Measurements from ENCODE around the gene SPATA17.
"Not testable (repeated sequence)": the region's sequence is repeated elsewhere in the genome, so short reads cannot be mapped to it uniquely, and the experiment has no call there.

SPATA17 gene

DNA sequence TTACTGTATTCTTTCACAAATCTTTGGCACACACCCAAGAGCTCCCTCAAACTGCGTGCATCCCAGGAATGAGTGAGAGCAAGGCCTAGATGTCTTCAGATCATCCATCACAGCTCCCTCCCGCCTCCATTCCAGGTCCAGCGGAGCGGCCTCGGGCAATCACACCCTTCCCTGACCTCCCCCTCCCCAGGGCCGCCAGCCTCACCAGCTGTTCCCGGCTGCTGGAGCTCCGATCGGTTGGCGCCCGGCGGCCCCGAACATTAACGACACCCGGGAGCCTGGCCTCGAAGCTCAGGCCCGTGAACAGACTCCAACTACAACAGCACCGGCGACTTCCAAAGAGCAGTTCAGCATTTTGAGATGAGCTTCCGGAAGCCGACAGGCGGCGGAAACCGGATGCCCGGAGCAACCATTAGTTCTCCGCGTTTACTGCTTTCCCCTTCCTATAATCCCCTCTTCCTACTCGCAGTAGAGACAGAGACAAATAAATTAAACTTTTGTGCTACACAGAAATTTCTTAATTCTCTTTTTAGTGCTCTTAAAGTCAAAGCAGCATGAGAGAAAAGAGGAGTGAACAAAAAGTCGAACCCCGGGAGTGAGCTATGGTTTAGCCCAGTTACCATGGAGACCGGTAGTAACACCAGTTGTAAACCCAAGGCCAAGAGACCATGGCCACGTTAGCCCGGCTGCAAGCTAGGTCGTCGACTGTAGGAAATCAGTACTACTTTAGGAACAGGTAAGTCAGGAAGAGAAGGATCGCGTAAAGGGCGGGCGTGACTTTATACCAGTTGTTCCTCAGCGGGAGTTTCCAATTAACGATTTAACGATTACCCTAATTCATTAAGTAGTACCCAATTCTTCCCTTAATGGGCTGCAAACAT, at the start of gene SPATA17, which contains the start of gene GPATCH2:
Gene SPATA17, plus strand, starts transcription at position 634 of the 881 bp plus-strand sequence. Its CDS starts 35 bp downstream, at position 669.
Gene GPATCH2, minus strand, starts transcription at position 380 of the 881 bp plus-strand sequence. Its CDS starts 119 bp downstream, at position 261.
- in situ Hi-C loops (cut with HindIII; ENCODE audit: low sequenced_read_pairs) = no loop called here

DNA sequence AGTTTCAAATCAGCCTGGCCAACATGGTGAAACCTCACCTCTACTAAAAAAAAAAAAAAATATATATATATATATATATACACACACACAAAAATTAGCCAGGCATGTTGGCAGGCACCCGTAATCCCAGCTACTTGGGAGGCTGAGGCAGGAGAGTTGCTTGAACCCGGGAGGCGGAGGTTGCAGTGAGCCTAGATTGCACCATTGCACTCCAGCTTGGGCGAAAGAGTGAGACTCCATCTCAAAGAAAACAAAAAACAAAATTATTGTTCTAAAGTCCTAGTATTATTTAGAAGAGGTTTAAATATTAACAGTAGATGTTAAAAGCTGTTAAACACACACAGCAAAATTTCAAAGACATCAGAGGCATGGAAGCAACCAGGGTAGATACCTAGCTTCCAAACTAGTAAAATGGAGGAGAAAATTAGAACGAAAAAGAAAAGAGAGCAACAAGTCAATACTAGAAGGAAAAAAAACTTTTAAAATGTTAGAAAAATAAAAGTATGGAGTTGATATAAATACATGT, 46.8 kb upstream of the SPATA17 start:
- in situ Hi-C loops (cut with HindIII; ENCODE audit: low sequenced_read_pairs) = not testable (repeated sequence)

DNA sequence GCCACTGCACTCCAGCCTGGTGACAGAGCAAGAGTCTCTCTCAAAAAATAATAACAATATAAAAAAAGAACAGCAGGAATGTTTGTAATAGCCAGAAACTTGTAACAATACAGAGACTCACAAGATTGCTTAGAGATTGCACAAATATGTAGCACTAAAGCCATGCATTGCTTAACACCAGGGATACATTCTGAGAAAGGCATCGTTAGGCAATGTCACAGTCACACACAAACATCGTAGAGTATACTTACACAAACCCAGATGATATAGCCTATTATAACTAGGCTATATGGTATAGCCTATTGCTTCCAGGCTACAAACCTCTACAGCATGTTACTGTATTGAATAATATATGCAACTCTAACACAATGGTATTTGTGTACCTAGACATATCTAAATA, 45.6 kb upstream of the SPATA17 start:
- in situ Hi-C loops (cut with HindIII; ENCODE audit: low sequenced_read_pairs) = no loop called here

GRCh38 chr1:217586586-217586985, 44.6 kb upstream of the SPATA17 start:
- in situ Hi-C loops (cut with HindIII; ENCODE audit: low sequenced_read_pairs) = no loop called here

DNA sequence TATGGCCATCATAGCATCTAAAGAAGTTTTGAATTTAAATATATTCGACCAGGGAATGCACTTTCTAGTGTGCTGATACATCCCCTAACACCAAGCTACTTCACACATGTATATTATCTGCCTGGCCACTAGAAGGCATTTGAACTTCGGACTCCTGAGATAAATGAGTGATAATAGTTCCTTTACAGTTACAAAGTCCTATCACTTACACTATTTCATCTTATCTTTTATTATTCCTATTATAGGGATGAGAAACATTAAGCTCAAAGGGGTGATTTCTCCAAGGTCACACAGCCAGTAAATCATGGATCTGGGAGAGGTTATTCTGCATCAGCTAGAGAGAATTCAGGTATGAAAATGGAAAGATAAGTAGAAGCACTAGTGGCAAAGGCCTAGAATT, 40.5 kb upstream of the SPATA17 start:
- in situ Hi-C loops (cut with HindIII; ENCODE audit: low sequenced_read_pairs) = no loop called here

GRCh38 chr1:217599154-217599553, 32.0 kb upstream of the SPATA17 start:
- in situ Hi-C loops (cut with HindIII; ENCODE audit: low sequenced_read_pairs) = no loop called here

DNA sequence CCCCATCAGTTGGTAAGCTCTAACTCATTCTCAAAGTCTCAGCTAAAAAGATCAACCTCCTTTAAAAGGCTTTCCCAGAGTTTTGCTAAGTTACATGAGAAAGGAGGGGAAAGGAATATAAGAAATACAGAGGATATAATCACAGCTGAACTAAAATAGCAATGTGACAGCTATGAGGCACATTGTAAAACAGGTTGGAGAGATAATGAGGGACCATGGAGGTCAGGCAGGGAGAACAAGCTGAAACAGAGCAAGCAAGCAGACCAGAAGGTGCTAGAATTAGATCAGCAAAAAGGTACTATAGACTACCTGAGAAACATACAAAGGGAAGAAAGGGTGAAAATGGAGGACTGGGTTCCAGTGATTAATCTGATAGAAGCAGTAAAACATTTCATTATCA, 28.8 kb upstream of the SPATA17 start:
- in situ Hi-C loops (cut with HindIII; ENCODE audit: low sequenced_read_pairs) = no loop called here

GRCh38 chr1:217605390-217605789, 25.8 kb upstream of the SPATA17 start:
- in situ Hi-C loops (cut with HindIII; ENCODE audit: low sequenced_read_pairs) = no loop called here

DNA sequence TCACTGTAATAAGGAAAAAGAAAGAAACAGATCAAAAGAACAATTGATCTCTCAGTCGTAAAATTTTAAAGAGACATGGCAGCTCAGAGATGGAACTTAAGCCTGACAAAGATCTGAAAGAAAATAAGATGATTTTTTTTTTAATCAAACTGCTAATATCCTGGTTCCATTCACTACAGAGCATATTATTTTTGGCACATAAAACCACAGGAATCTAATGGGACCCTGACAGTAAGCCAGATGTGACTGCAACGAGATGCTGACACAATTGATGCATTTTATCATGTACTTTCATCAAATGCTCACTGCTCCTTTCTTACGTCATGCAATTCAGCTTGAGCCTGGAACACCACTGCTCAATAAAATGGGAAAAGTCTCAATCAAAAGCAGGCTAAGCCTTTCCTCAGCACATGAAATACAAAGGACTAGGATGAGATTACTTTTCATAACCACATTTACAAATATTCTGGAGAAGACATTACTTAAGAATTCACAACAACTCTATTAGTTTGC, 16.9 kb upstream of the SPATA17 start:
- in situ Hi-C loops (cut with HindIII; ENCODE audit: low sequenced_read_pairs) = no loop called here

DNA sequence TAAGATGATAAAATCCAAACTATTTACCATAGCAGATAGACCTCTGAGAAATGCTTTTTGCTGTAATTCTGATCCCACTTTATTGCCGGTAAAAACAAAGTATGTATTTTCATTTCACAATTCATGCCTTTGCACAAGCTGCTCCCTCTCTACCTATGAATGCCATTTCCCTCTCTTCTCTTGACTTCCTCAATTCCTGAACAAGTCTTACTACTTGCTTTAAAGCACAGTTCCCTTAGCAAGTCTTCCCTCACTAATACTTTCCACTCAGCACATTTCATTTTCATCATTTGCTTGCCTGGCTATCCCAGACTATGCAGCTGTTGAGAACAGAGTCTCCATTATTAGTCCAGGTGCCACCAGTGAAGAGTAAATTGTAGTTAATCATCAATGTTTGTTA, 14.0 kb upstream of the SPATA17 start:
- in situ Hi-C loops (cut with HindIII; ENCODE audit: low sequenced_read_pairs) = no loop called here

GRCh38 chr1:217620814-217621213, 10.3 kb upstream of the SPATA17 start:
- in situ Hi-C loops (cut with HindIII; ENCODE audit: low sequenced_read_pairs) = no loop called here

DNA sequence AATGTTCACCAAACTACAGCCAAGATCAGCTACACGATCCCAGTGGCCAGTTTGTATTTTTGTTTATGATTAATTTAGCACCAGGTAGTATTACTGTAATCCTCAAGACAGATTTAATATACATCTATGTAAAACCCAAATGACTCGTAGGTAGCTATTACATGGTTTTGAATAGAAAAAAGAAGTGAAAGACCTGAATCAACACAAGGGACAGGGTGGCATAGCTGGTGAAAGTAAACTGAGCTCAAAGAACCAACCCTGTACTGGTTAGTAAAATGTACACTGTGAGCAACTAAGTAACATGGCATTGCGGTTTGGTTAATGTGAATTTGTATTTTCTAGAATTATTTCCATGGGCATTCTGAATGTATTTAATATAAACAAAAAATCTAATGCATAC, 9.1 kb upstream of the SPATA17 start:
- in situ Hi-C loops (cut with HindIII; ENCODE audit: low sequenced_read_pairs) = no loop called here

GRCh38 chr1:217626321-217626720, 4.8 kb upstream of the SPATA17 start:
- in situ Hi-C loops (cut with HindIII; ENCODE audit: low sequenced_read_pairs) = no loop called here

DNA sequence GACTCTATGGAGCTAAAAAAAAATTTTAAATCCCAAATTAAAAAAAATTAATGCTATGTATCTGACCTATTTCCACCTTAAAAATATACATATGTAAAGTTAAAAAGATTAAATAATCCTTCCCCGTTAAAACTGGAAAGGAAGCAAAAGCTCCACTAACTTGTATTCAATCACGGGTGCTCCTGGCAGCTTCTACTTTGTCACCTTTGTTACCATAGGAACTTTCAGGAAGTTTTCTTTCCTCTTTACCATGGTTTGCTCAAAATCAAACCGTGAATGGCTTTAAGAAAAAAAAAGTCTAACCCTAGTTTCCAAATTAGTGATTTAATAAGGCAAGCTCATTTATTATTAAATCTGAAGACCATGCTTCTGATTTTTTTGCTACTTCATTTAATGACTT, 3.7 kb upstream of the SPATA17 start:
- in situ Hi-C loops (cut with HindIII; ENCODE audit: low sequenced_read_pairs) = no loop called here

DNA sequence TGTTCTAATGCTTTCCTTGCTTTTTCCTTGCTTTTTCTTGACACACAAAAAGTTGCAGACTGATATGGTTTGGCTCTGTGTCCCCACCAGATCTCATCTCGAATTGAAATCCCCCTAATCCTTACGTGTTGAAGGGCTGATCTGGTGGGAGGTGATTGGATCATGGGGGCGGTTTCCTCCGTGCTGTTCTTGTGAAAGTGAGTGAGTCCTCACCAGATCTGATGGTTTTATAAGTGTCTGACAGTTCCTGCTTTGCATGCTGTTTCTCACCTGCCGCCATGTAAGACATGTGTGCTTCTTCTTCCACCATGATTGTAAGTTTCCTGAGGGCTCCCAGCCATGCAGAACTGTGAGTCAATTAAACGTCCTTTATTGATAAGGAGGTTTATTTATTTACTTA, 11.3 kb downstream of the SPATA17 start:
- in situ Hi-C loops (cut with HindIII; ENCODE audit: low sequenced_read_pairs) = no loop called here

- in situ Hi-C loops (cut with HindIII; ENCODE audit: low sequenced_read_pairs) = no loop called here
Measured at GRCh38 chr1:217647791-217648190, 16.6 kb downstream of the SPATA17 start.

GRCh38 chr1:217650674-217651073, 19.5 kb downstream of the SPATA17 start:
- in situ Hi-C loops (cut with HindIII; ENCODE audit: low sequenced_read_pairs) = no loop called here

DNA sequence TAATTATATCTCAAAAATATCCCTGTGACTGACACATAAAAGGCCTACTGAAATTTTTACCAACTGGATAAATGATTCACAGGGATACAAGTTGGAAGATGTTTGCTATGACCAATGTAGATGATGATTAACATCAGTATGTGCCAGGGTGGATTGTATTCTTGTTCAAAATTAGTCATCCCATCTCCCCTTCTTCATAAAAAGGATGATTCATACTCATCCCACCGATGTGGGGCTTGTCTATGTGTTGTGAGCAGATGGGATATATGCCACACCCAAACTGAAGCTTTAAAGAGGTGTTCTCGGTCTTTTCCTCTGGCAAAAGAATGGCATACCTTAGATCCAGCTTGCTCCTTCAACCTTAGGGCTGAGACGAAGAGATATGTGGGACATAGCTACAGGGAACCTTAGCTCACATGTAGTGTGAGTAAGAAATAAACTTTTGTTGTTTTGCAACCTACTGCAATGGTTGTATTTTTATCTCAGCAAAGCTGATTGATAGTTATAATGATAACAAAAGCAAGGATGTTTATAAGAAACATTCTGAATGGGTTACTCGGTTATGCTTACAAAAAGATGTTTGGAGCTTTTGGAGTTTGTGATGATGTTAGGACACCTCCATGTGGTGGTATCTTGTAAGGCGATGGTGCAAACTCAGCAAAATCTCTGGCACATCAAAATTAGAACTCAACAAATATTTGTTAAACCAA, 29.4 kb downstream of the SPATA17 start:
- in situ Hi-C loops (cut with HindIII; ENCODE audit: low sequenced_read_pairs) = no loop called here

- in situ Hi-C loops (cut with HindIII; ENCODE audit: low sequenced_read_pairs) = no loop called here
Measured at GRCh38 chr1:217661407-217661806, 30.3 kb downstream of the SPATA17 start.

GRCh38 chr1:217668351-217668940, 37.3 kb downstream of the SPATA17 start:
- in situ Hi-C loops (cut with HindIII; ENCODE audit: low sequenced_read_pairs) = no loop called here

GRCh38 chr1:217673387-217673786, 42.2 kb downstream of the SPATA17 start:
- in situ Hi-C loops (cut with HindIII; ENCODE audit: low sequenced_read_pairs) = no loop called here
